ENCODE data around the gene LONP2.

DNA sequence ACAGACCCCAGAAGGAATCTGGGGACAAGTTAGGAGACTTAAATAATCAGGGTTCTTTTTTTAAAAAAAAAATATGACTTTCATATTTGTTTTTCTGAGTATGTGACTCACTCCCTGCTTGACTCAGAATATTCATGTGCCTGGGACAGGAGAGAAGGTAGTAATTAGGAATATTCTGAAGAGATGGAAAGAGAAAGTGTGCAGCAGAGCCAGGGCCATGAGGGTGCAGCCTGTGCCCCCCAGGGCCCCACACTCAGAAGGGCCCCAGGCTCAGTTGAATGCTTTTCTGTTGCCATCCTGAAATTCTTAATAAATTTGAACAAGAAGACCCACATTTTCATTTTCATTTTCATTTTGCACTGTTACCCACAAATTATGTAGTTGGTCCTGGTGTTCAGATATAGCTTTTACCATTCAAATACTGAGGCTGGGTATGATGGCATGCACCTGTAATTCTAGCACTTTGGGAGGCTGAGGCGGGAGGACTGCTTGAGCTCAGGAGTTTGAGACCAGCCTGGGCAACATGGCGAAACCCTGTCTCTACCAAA is 11.5 kb upstream of the LONP2 start:
- TF ChIP-seq, protein P1, sequence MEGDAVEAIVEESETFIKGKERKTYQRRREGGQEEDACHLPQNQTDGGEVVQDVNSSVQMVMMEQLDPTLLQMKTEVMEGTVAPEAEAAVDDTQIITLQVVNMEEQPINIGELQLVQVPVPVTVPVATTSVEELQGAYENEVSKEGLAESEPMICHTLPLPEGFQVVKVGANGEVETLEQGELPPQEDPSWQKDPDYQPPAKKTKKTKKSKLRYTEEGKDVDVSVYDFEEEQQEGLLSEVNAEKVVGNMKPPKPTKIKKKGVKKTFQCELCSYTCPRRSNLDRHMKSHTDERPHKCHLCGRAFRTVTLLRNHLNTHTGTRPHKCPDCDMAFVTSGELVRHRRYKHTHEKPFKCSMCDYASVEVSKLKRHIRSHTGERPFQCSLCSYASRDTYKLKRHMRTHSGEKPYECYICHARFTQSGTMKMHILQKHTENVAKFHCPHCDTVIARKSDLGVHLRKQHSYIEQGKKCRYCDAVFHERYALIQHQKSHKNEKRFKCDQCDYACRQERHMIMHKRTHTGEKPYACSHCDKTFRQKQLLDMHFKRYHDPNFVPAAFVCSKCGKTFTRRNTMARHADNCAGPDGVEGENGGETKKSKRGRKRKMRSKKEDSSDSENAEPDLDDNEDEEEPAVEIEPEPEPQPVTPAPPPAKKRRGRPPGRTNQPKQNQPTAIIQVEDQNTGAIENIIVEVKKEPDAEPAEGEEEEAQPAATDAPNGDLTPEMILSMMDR (conservative IDR thresholded peaks at IDR 0.05 in 1 of 2, IDR thresholded peaks at IDR 0.05 in 1 of 2; ENCODE audit: extremely low read depth in 1 of 2, insufficient read depth in 1 of 2, low read depth in 1 of 2, low read length in 2 of 2): no peak
- TF ChIP-seq EZH2 (IDR thresholded peaks at IDR 0.05; ENCODE audit: borderline replicate concordance, low read length): no peak

Data from mammary epithelial cell (primary cell).